ENCODE measurements around the gene FAM13A. TPM values are rescaled to one million over a fixed set of nuclear protein-coding genes. Genes with fewer than 3 reads are reported as not detected.

Gene FAM13A
- total and polyA plus RNA-seq, 10 of the 15 experiments (the other 5 are each of a cell fraction or from before 2014, with no cell fraction given) = 0.05 to 1.8 (median 0.27) TPM; not detected in 1

GRCh38 chr4:88960576-88960975 is 96.4 kb downstream of the FAM13A start:
- no peak for ATAC-seq

More at GRCh38 chr4:88960576-88960975, 96.4 kb downstream of the FAM13A start:
- no peaks in the 10 kb centered on the region; the same call in 2 of the 3 replicates for H3K9me3 ChIP-seq (replicated peaks; ENCODE audit: control insufficient read depth, insufficient read depth, low read length)
- H3K27ac ChIP-seq (ENCODE audit: control insufficient read depth, insufficient read depth) = no peak overlapping the region
- in situ Hi-C loops (cut with MboI) = no loop called here
- CTCF ChIA-PET = no interaction called here
- no peaks in the 10 kb centered on the region for H3K36me3 ChIP-seq (ENCODE audit: control insufficient read depth in 2 of 2, insufficient read depth in 2 of 2, low read length in 1 of 2)
- no peak overlapping the region for H3K4me2 ChIP-seq (ENCODE audit: control insufficient read depth, insufficient read depth)
- H3K4me3 ChIP-seq = no peak overlapping the region
- no peaks in the 10 kb centered on the region for H3K27me3 ChIP-seq (replicated peaks in 1 of 2; ENCODE audit: control insufficient read depth in 2 of 2, insufficient read depth in 2 of 2, low read length in 1 of 2)
- RAD21 ChIA-PET (ENCODE audit: unreplicated experiment) = no interaction called here
- POLR2A ChIA-PET = no interaction called here
- TF ChIP-seq, protein P1, sequence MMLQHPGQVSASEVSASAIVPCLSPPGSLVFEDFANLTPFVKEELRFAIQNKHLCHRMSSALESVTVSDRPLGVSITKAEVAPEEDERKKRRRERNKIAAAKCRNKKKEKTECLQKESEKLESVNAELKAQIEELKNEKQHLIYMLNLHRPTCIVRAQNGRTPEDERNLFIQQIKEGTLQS (IDR thresholded peaks at IDR 0.05; ENCODE audit: borderline replicate concordance, extremely low read depth, low read depth, low read length) = no peak
- TF ChIP-seq TAF1 (IDR thresholded peaks at IDR 0.05; ENCODE audit: borderline replicate concordance, low read depth, low read length) (no peak), E2F8 (IDR thresholded peaks at IDR 0.05; ENCODE audit: low read depth, partially characterized antibody) (no peak), EGR1 (IDR thresholded peaks at IDR 0.05; ENCODE audit: borderline replicate concordance in 1 of 2, low read depth in 2 of 2, low read length in 2 of 2) (no peak), TCF12 (IDR thresholded peaks at IDR 0.05; ENCODE audit: low read depth, low read length) (no peak), ATF2 (IDR thresholded peaks at IDR 0.05; ENCODE audit: low read length) (no peak), SIX5 (IDR thresholded peaks at IDR 0.05; ENCODE audit: low read depth, low read length, severe bottlenecking) (no peak), ZNF622 (IDR thresholded peaks at IDR 0.05) (no peak), NR2C2 (IDR thresholded peaks at IDR 0.05; ENCODE audit: borderline replicate concordance, control insufficient read depth, insufficient read length, low read depth) (no peak), CBX3 (IDR thresholded peaks at IDR 0.05; ENCODE audit: borderline replicate concordance, low read depth) (no peak), RB1 (IDR thresholded peaks at IDR 0.05; ENCODE audit: borderline replicate concordance) (no peak), SIN3A (IDR thresholded peaks at IDR 0.05; ENCODE audit: low read depth, low read length) (no peak), FOXK2 (IDR thresholded peaks at IDR 0.05) (no peak)
- TF ChIP-seq, protein P2, sequence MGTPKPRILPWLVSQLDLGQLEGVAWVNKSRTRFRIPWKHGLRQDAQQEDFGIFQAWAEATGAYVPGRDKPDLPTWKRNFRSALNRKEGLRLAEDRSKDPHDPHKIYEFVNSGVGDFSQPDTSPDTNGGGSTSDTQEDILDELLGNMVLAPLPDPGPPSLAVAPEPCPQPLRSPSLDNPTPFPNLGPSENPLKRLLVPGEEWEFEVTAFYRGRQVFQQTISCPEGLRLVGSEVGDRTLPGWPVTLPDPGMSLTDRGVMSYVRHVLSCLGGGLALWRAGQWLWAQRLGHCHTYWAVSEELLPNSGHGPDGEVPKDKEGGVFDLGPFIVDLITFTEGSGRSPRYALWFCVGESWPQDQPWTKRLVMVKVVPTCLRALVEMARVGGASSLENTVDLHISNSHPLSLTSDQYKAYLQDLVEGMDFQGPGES (IDR thresholded peaks at IDR 0.05) = no peak
- TF ChIP-seq, protein P3, sequence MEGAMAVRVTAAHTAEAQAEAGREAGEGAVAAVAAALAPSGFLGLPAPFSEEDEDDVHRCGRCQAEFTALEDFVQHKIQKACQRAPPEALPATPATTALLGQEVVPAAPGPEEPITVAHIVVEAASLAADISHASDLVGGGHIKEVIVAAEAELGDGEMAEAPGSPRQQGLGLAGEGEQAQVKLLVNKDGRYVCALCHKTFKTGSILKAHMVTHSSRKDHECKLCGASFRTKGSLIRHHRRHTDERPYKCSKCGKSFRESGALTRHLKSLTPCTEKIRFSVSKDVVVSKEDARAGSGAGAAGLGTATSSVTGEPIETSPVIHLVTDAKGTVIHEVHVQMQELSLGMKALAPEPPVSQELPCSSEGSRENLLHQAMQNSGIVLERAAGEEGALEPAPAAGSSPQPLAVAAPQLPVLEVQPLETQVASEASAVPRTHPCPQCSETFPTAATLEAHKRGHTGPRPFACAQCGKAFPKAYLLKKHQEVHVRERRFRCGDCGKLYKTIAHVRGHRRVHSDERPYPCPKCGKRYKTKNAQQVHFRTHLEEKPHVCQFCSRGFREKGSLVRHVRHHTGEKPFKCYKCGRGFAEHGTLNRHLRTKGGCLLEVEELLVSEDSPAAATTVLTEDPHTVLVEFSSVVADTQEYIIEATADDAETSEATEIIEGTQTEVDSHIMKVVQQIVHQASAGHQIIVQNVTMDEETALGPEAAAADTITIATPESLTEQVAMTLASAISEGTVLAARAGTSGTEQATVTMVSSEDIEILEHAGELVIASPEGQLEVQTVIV (IDR thresholded peaks at IDR 0.05; ENCODE audit: borderline replicate concordance, partially characterized antibody) = no peak
- H3K9ac ChIP-seq (ENCODE audit: control insufficient read depth, insufficient read depth, low read length) = no peak overlapping the region
- SMC1A ChIA-PET (ENCODE audit: uncharacterized antibody, unreplicated experiment) = interaction anchor here (0.7 to 1.2 kb wide), 2 partner anchors 14 to 884 kb away, joined by 3 read pairs; no protein-coding TSS in a partner anchor
- no TSS peak for BruUV-seq (replicated peaks)
- no peak overlapping the region for H2AFZ ChIP-seq (ENCODE audit: control insufficient read depth, low read depth, low read length)
- H4K20me1 ChIP-seq (ENCODE audit: control insufficient read depth, insufficient read depth) = no peaks in the 10 kb centered on the region
- H3K4me1 ChIP-seq (ENCODE audit: control insufficient read depth, insufficient read depth, low read length) = no peaks in the 10 kb centered on the region
- DNase-seq (ENCODE audit: low read depth, low spot score) (no peak), FAIRE-seq (no peak)
- 0% methylated on average over 1 of the region's 1 CpG for WGBS (ENCODE audit: insufficient coverage, insufficient replicate concordance, low lambda C conversion rate, missing lambda C conversion rate)
- H3K79me2 ChIP-seq (ENCODE audit: control insufficient read depth, insufficient read depth, low read length) = no peaks in the 10 kb centered on the region
- intact Hi-C loops (cut with micrococcal nuclease; ENCODE audit: unreplicated experiment) = no loop called here

Measured in GM12878 (cell line).